Fibroblast of peridontal ligament (primary cell): Measurements from ENCODE around the gene VSIG2.

Experiments used
- DNase-seq: peaks from one replicate; pipeline ENCODE4 v3.0.0-alpha.2; 2010; ENCODE audit errors: extremely low read depth

The VSIG2 gene

DNA sequence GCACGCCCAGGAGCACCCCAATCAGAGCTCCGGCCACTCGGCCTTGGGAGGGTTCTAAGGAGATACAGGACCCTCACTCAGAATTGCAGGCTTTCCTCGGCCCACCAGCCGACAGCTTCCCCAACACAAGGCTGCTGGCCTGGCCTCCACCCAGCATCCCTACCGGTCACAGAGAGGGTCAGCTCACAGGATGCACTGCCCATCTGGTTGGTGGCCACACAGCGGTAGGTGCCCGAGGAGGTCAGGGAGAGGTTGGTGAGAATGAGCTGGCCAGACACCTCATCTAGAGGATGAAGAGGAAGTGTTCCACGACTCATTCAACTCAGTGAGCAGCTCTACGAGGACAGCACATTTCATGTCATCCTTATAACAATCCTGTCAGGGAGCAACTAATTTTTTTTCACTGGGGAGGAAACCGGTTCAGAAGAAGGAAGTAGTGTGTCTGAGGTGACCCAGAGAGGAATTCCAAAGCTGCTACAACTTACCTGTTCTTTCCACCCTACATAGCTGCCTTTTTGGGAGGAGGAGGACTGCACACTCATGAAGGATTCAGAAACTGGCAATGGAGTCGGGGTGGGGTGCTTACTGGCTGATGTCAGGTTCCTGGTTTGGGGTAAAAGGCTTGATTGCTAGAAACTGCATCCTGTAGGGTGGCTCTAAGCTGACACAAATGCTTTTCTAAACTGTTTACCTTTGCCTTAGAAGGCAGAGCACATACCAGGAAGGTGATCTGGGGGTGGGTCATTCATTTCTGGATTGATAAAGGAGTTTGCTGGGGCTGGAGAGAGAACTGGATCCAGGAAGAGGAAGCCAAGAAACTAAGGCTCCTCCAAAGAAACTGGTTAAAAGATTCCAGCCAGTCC lies 3.3 kb downstream of the VSIG2 start:
- DNase-seq = no peak

DNA sequence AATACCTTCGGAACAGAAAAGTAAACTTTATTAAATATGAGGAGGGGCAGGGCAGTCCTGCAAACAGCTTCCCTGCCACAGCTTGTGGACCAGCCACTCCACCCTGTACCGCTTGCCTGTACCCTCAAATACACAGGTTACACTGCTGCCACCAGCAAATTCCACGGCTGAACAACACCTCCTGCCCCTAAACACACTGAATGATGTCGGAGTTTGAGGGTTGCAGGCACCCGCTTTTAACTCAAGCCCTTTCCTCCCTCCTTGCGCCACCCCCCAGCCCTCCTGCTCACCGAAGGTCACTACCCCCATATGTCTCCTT lies 4.0 kb downstream of the VSIG2 start:
- DNase-seq = no peak

DNA sequence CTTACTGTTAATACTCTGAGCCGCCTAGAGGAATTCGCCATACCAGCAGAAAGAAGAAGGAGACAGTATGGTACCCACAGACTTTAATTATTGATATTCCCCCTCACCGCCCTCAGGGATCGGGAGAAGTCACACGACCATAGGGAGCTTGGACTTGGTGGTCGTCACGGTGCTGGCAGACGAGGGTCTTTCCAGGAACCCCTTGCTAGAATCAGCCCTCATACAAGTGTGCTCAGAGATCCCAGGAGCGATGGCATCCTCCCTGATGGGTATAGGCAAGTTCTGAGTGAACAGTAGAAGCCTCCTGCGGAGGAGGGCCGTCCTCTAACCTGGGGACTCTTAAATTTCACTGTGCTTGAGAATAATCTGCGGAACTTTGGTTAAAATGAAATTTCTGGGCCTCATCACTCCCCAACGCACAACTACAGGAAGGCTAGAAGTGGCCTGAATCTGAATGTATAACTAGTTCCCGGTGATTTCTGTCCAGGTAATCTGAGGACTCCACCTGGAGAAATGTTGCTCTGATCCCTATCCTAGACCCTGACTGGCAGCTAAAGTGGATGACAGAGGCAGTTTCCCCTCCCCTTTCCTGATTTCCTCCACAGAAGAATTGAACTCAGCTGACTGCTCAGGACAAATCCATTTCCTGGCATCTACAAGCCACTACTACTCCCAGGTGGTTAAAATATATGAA lies 4.5 kb downstream of the VSIG2 start:
- no peak for DNase-seq

DNA sequence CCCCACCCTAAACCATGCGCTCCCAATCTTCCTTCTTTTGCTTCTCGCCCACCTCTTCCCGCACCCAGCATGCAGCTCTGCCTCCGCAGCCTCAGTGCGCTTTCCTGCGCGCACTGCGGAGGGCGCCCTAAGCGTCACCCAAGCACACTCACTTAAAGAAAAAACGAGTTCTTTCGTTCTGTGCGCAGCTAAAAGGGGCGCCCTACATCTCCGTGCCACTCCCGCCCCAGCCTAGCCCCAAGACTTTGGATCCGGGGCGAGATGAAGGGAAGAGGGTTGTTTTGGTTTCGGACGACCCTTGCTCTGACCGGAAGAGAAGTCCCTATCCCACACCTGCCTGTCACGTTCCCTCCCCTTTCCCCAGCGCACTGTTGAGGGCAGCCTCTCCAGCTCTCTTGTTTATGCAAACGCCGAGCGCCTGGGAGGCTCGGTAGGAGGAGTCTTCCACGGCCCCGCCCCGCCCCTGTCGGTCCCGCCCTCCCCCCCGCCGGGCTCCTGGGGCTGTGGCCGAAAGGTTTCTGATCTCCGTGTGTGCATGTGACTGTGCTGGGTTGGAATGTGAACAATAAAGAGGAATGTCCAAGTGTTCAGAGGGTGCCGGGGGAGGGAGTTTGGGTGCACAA lies 5.3 kb downstream of the VSIG2 start:
- peak; percentile 44 for DNase-seq

DNA sequence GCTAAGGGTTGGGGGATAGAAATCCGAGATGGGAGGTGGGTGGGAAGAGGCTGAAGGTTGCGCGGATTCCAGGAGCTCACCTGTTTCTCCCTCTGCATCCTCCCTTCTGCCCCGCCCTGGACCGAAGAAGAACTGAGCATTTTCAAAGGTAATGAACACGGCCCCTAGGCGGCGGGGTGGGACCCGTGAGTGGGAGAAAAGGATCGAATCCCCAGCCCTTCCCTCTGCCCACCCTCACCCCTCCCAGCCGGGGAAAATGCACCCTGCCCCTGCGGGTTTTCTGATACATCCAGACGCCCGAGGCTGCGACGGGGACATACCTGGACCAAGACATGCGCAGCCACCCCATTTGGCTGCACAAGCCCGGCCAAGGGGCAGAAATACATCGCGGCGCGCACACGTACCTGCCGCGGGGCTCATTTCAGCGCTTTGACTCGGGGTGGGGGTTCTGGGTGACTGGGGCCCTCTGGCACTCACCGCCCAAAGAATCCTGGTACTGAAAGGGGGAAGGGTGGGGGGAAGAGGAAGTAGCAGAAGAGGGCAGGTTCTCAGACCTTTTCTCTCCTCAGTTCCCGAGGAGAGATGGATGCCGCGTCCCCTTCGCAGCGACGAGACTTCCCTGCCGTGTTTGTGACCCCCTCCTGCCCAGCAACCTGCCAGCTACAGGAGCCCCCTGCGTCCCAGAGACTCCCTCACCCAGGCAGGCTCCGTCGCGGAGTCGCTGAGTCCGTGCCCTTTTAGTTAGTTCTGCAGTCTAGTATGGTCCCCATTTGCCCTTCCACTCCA lies 6.0 kb downstream of the VSIG2 start:
- no peak for DNase-seq

DNA sequence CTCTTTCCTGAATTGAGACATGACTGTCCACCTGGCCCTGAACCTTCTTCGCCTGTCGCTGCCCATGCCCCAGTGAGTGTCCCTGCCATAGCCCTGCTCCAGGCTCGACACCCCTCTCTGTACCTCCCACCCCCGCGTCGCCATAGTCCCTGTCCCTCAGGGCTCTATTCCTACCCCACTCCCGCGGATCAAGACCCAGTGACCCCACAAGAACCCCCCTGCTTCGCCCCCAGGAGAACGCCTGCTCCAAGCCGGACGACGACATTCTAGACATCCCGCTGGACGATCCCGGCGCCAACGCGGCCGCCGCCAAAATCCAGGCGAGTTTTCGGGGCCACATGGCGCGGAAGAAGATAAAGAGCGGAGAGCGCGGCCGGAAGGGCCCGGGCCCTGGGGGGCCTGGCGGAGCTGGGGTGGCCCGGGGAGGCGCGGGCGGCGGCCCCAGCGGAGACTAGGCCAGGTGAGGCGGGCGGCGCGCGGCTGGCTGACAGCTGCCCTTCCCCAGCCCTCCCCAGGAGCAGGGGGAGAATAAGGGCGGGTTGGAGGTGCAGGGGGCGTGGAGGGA lies 6.7 kb downstream of the VSIG2 start:
- DNase-seq = no peak

DNA sequence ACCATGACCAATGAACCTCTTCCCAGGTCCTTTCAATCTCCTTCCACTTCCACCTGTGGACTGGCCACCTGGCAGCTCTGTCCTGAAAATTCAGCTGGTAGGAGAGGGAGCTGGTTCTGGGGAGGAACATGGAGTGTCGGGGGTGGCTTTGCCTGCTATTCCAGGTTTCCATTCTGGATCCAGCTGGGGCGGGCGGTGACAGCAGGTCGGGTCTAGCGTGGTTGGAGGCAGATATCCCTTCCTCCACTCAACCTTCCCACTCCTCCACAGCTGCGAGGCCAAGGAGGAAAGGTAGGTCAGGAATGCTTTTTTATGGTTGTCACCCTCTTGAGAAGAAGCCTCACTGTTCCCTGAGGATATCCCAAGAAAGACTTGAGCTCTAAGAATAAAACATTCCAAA lies 9.0 kb downstream of the VSIG2 start:
- no peak for DNase-seq

DNA sequence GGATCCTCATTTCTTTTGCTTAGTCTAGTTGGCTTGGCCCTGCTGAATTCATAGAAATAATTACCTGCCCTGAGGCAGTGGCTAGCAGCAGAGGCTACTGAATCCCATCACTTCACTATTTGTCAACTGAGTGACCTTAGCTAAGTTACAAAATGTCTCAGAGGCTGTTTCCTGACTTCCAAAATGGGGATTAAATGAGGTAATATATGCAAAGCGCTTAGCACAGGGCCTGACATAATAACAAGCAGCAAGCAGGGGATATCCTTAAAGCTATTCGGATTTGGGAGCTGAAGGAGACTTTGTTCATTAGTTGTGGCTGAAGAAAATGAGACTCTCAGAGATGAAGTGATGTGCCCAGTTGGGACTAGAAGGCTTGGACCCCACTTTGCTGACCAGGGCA lies 9.5 kb downstream of the VSIG2 start:
- DNase-seq = no peak

DNA sequence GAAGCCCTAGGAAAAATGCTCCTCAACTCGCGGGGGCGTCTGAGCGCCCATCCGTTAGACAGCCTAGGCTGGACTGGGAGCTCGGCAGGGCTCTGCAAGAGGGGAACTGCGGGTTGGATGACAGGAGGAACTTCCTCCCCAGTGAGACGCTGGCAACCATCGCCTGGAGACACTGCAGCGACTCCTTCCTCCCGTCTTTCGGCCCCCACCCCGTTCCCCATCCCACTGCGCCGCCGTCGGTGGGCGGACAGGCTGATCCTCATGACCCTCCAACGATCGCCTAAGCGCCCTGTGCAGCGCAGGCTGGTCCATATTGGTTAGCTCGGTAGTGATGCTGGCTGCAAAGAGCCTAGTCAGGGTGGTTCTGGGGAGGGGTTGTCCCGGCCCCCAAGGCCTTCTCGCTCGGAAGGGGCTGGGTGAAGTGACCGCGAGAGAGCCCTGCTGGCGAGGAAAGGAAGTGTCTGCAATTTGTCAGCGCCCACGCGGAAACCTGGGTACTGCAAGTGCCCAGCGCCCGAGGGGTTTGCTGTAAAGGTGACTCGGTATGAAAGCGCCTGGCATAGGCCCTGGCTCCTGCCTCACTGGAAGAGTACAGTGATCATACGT lies 11.7 kb downstream of the VSIG2 start:
- no peak for DNase-seq

DNA sequence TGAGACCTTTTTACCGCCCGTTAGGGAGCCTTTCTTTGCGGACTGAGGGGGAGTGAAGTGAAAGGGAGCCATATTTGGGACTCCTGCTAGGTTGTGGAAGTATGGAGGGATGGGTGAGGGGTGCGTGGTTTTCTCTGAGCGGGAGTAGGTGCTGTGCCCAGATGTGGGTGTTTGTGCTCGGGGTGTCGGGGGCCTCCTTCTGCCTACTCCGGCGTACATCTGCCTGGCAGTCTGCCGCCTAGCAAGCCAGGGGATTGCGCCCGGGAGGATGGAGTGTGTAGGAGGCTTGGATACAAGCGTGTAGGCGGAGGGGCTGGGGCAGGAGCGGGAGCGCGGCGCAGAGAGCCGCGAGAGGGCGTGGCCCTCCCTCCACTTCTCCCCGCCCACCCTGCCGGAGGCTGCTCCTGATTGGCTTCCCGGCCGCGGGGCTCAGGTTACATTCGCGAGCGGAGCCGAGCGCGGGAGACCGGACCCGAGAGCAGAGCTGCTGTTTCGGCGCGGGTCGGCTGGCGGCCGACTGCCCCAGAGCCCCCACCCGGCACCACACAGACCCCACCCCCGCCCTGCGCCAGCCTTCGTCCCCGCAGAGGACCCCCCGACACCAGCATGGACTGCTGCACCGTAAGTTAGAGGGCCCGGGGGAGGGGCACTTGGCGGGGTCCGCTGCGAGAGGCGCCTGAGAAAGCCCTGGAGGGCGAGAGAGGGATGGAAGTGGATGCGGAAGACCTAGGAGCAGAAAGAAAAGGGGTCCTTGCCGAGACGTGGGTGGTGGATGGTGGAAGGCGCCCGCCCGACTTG lies 12.4 kb downstream of the VSIG2 start, which contains the start of gene NRGN:
Gene NRGN, plus strand, starts transcription at position 464 of the 798 bp plus-strand sequence. Its CDS starts 143 bp downstream, at position 607.
- peak; percentile 66 for DNase-seq

DNA sequence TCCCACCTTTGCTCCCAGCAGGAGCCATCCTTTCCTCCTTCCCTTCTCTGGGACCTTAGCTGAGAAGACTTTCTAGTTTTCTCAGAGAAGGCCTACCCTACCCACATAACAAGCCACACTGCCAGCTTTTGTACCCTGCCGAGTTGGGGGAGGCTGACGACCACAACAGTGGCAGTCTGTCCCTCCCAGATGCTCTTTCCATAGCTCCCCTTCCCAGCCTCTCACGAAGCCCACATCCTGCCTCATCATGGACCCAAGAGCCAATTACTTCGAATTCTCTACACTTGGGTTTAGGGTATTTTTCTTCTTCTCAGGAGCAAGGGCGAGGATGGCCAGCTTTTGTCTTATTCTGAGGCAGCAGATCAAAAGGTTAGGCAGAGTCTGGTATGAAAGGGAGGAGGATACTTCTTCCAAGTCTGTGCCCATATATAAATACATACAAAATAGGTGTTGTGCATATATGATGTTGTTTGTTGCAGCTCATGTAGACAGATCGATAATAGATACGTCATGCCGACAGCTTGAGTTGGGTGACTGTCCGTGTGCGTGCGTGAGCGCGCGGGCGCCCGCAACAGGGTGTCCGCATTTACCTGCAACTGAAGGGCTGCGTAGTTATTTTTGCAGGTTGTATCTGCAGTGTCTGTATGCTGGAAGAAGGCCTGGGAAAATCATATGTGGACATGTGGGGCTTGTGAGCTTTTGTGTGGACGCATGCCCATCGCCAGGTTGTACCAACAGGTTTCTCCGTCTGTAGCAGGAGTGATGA lies 13.2 kb downstream of the VSIG2 start:
- no peak for DNase-seq

DNA sequence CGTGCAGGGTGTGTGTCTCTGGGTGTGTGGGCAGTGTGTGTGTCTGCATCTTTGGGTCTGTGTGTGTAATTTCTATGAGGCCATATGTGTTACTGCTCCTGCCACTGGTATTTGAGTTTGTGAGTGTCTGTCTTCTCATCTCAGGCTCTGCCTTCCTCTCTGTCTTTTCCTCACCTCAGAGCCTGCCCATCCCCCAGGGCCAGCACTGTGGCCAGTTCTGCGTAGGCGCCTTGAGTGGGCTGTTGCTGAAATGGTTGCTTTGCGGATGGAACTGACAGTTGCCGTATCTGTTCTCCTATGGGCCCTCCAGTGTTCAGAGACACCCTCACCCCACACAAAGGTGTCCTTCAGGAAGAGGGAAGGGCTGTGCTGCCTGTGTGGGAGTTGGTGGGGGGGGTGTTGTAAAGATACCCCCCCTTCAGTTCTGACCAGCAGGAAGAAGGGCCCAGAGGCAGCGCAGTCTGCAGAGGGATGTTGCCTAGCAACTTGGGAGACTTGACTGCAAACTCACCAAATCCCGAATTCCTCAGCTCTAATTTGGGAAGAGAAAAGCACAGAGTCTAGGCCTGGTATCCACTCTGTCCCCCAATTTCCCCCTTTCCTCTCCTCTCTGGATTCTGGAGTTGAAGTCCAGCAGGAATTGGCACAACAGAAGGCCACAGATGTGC lies 14.3 kb downstream of the VSIG2 start:
- no peak for DNase-seq

DNA sequence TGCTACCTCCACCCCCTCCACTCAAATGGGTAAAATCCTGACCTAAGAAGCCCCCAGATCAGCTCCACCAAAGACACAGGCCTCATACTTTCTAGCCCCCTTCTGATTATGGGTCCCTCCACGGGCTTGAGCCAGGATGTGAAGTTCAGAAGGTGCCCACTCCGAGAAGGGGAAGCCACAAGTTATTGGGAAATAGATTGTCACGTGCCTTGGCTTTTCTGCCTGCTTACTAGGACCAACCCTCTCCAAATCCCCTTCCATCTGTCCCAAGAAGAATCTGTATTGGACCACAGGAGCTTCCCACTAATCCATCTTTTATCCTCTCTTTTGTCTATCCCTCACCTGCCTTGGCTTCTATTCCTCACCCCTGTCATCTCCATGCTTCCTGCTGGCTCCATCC lies 15.3 kb downstream of the VSIG2 start:
- DNase-seq = no peak

DNA sequence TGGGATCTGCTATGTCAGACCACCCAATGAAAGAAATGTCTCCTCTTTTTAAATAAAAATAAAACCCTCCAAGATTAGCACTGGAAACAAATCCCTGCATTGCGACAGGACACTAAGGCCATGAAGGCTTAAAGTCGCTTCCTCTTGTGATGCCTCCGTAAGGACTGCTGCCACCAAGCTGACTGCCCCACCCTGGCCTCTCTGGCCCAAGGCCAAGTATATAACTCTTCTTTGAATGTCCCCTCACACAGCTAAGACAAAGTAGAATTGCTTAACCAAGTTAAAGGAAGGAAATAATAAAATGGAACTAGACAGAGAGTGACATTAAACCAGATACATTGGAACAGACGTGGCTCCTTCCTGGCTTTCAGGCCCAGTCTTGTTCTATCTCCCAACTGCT lies 19.8 kb downstream of the VSIG2 start:
- no peak for DNase-seq

DNA sequence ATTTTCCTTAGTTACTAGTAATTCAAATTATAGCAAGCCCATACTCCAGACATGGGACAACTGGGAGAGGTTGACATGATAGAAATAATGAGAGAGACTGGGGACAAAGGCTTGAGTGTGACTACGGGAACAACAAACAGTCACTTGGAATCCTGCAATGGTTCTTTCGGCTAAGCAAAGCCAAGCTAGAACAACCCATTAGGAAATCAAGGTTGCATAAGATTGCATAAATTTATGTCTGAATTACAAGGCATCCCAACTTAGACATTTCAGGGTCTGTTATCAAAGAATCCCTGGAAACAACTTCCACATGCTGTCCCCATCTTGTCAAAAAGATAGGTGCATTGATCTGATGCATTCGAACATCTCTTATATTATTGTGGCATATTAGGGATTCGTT lies 22.5 kb downstream of the VSIG2 start:
- DNase-seq = no peak

DNA sequence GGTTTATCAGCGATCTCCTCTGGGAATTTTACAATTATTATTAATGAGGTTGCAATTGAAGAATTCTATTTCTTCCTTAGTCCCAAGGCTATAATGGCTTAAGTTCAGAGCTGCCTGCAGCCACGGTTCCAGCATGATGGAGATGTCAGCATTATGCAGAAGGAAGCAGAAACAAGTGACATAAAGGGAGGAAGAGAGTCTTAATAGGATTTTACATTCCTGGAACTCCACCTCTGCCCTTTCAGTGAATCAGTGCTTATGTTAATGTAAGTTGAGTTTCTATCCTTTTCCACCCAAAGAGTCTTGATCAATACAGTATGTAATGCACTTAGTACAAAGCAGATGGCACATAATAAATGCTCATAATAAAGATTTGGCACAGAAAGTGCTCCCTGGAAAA lies 23.9 kb downstream of the VSIG2 start:
- DNase-seq = no peak

DNA sequence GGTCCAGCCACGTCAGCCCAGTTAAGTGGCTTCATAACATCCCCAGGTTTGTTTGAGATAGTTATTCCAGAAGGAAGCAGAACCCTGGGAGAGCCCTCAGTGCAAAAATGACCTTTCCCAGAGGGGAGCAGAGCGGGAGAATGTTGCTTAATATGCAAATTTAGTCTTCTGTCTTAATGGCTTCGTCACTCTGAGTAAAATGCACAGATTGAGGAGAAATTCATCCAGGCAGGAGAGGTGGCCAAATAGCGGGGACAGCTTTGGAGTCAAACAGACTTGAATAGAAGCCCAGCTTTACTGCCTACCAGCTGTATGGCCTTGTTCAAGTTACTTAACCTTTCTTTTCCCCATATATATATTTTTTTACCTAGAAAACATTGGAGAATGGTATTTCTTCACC lies 24.6 kb downstream of the VSIG2 start:
- no peak for DNase-seq

DNA sequence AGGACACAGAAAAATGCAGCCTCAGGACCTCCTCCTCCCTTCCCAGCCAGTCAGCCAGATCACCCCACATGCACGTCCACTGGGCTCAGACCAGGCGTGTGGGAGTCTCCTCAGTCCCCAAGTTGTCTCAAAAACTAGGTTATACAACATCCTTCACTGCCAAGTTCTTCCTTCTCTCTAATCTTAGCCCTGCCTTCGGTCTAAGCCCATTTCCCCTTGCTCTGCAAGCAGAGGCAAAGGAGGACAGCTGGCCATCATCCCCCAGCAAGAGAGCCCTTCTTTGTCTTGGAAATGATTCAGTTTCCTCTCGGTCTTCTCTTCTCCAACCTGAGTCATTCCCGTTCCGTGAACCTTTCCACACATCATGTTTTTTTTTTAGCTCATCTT lies 26.3 kb downstream of the VSIG2 start:
- DNase-seq = no peak

DNA sequence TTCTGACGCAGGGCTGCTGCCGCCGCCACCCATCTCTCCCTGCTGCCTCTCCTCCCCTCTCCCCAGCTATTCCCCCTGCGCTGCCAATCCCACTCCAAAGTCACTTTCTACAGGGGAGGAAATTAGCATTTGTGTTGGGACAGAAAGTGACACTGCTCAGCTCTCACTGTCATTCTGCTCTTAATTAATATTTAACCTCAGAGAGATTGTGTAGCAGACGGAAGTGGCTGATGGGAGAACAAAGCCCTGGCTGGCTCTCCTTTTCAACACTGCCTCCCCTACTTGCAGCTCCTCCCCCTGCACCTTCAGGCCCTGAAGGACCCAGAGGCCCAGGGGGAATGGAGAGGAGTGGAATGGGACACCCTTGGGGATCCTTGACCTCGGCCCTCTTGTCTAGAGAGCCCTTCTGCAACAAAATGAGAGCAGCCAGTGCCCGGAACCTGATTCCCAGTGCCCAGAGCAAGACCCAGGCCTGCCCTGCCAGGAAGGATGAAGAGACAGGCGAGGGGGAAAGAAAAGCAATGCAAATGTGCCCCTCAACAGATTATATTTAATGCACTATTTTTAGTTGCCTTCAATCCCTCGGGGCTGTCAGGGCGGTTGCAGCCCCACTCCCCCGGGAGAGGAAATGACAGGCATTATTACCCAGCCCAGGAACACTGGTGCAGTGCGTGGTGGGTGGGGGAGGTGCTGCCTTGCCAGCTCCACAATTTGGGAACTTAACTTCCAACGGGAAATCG lies 26.9 kb downstream of the VSIG2 start:
- DNase-seq = no peak
